CD14-positive monocyte (primary cell): ENCODE measurements around the gene MPZL3. TPM values are rescaled to one million over a fixed set of nuclear protein-coding genes. Genes with fewer than 3 reads are reported as not detected.

Source experiments
- DNase-seq, 3 donors: peaks; one replicate each; pipeline ENCODE4 v3.0.0-alpha.2; 2011 to 2022
- H2AFZ ChIP-seq: 2 replicates; pipeline ENCODE4 v1.6.0; 2012; ENCODE audit warnings: mild to moderate bottlenecking, low read depth, low read length, inconsistent platforms; ENCODE audit not compliant: insufficient read depth, poor library complexity, severe bottlenecking
- H3K27ac ChIP-seq, 2 donors: 1 replicate in 1 of 2; 2 replicates in 1 of 2; pipeline ENCODE4 v1.5.1; 2012 to 2013; ENCODE audit warnings: low read length in 2 of 2, control low read depth in 1 of 2, inconsistent platforms in 1 of 2, low read depth in 1 of 2, mild to moderate bottlenecking in 1 of 2
- H3K27me3 ChIP-seq, 2 donors: one replicate each; pipeline versions ENCODE4 v1.6.0 to v1.6.1; 2011 to 2013; ENCODE audit warnings: low read length in 2 of 2; ENCODE audit not compliant: control insufficient read depth in 2 of 2, insufficient read depth in 2 of 2
- H3K36me3 ChIP-seq, 2 donors: replicated peaks in 1 of 2; 1 replicate in 1 of 2; 2 replicates in 1 of 2; pipeline versions ENCODE4 v1.5.1 to v1.6.1; 2012 to 2013; ENCODE audit warnings: low read length in 2 of 2, control low read depth in 1 of 2, inconsistent platforms in 1 of 2, mild to moderate bottlenecking in 1 of 2; ENCODE audit not compliant: insufficient read depth in 2 of 2, control insufficient read depth in 1 of 2
- H3K4me1 ChIP-seq, 2 donors: 1 replicate in 1 of 2; 2 replicates in 1 of 2; pipeline versions ENCODE4 v1.5.1 to v1.6.1; 2012 to 2013; ENCODE audit warnings: low read length in 2 of 2, control low read depth in 1 of 2, inconsistent platforms in 1 of 2, mild to moderate bottlenecking in 1 of 2, moderate library complexity in 1 of 2; ENCODE audit not compliant: insufficient read depth in 2 of 2, control insufficient read depth in 1 of 2
- H3K4me2 ChIP-seq: replicated peaks from 2 replicates; pipeline ENCODE3; 2012; ENCODE audit warnings: low read length, moderate library complexity, mild to moderate bottlenecking; ENCODE audit not compliant: poor library complexity, severe bottlenecking; ENCODE audit errors: extremely low read depth
- H3K4me3 ChIP-seq, 3 experiments: fragments of 200-600 bp in 1 of 3; sonication (generic) in 1 of 3; replicated peaks in 1 of 3; 1 replicate in 2 of 3; 2 replicates in 1 of 3; pipeline ENCODE4 v1.5.1; 2011 to 2013; ENCODE audit warnings: low read length in 3 of 3, mild to moderate bottlenecking in 3 of 3, control low read depth in 2 of 3, low read depth in 2 of 3, inconsistent platforms in 1 of 3, moderate library complexity in 1 of 3
- H3K79me2 ChIP-seq: 2 replicates; pipeline ENCODE4 v1.6.0; 2012; ENCODE audit warnings: mild to moderate bottlenecking, control low read depth, inconsistent platforms, low read length, moderate library complexity; ENCODE audit not compliant: insufficient read depth
- H3K9ac ChIP-seq: 2 replicates; pipeline ENCODE4 v1.6.0; 2017; ENCODE audit warnings: low read length, mild to moderate bottlenecking; ENCODE audit not compliant: insufficient read depth, poor library complexity, severe bottlenecking
- H3K9me3 ChIP-seq, 2 donors: replicated peaks in 1 of 2; 1 replicate in 1 of 2; 2 replicates in 1 of 2; pipeline versions ENCODE4 v1.5.1 to v1.6.1; 2012 to 2013; ENCODE audit warnings: low read length in 2 of 2, control low read depth in 1 of 2; ENCODE audit not compliant: control insufficient read depth in 1 of 2, insufficient read depth in 1 of 2
- H4K20me1 ChIP-seq: 2 replicates; pipeline ENCODE4 v1.6.0; 2012; ENCODE audit warnings: mild to moderate bottlenecking, low read length, control low read depth, moderate library complexity; ENCODE audit not compliant: insufficient read depth
- H3K27ac Mint-ChIP-seq, 7 donors: one replicate each; pipeline ENCODE4 v1.8.0; 2020; ENCODE audit warnings: mild to moderate bottlenecking in 7 of 7, mixed read lengths in 7 of 7, moderate library complexity in 6 of 7, inconsistent platforms in 2 of 7
- H3K27me3 Mint-ChIP-seq, 3 donors: one replicate each; pipeline ENCODE4 v1.8.0; 2021 to 2022; ENCODE audit warnings: low read depth in 3 of 3, mild to moderate bottlenecking in 3 of 3, mixed read lengths in 3 of 3, moderate library complexity in 3 of 3, inconsistent platforms in 1 of 3
- H3K36me3 Mint-ChIP-seq, 2 donors: one replicate each; pipeline ENCODE4 v1.8.0; 2020; ENCODE audit warnings: mixed read lengths in 2 of 2, inconsistent platforms in 1 of 2, mild to moderate bottlenecking in 1 of 2
- H3K4me1 Mint-ChIP-seq: one replicate; pipeline ENCODE4 v1.8.0; 2020; ENCODE audit warnings: mild to moderate bottlenecking, mixed read lengths
- H3K4me3 Mint-ChIP-seq, 2 donors: one replicate each; pipeline ENCODE4 v1.8.0; 2020; ENCODE audit warnings: mild to moderate bottlenecking in 2 of 2, mixed read lengths in 2 of 2, moderate library complexity in 1 of 2
- H3K9me3 Mint-ChIP-seq, 7 donors: one replicate each; pipeline ENCODE4 v1.8.0; 2020 to 2022; ENCODE audit warnings: mixed read lengths in 7 of 7, mild to moderate bottlenecking in 6 of 7, moderate library complexity in 6 of 7, inconsistent platforms in 2 of 7
- CTCF ChIP-seq: fragments of 200-600 bp; IDR thresholded peaks from one replicate; pipeline ENCODE4 v1.8.0; 2022; ENCODE audit warnings: antibody characterized with exemption, mild to moderate bottlenecking
- WGBS: methylation state at CpG from one replicate; pipeline ENCODE4 v1.1.5; 2013; ENCODE audit warnings: missing lambda C conversion rate; ENCODE audit not compliant: insufficient coverage; 5-methylcytosine and 5-hydroxymethylcytosine counted together
- intact Hi-C, 2 donors: fragments of 100-400 bp; cut with micrococcal nuclease; formaldehyde crosslinking; loops; one replicate each; pipeline versions ENCODE4 v1.15.0 to v1.15.1; 2023
- polyA plus RNA-seq, 3 donors: library from polyadenylated mRNA; depleted of rRNA in 1 of 3; unstranded in 2 of 3; stranded (reverse) in 1 of 3; fragments of 300-500 nt in 2 of 3; fragments of >200 nt in 1 of 3; fragmentation: Illumina TruSeq in 2 of 3; gene quantifications; 1 replicate in 2 of 3; 2 replicates in 1 of 3; pipeline ENCODE4 v1.2.3, GENCODE V29; 2012 to 2021

The MPZL3 gene
- polyA plus RNA-seq, 3 donors = 4.2 to 8.5 (median 8.0) TPM

GRCh38 chr11:118209033-118209432 lies 43.1 kb downstream of the MPZL3 start:
- H3K4me1 Mint-ChIP-seq = peaks cover 85% of the 10 kb centered on the region
- Histone ChIP-seq H3K79me2 (peaks cover 76% of the 10 kb centered on the region), H3K27ac (peak overlapping the region in 1 of 2 donors; percentile 84), H3K9me3 (no peaks in the 10 kb centered on the region), H2AFZ (no peak overlapping the region), H3K36me3 (peaks cover 71 to 76% of the 10 kb centered on the region in 2 donors), H3K4me1 (peaks cover 82 to 91% of the 10 kb centered on the region in 2 donors), H3K4me3 (no peak overlapping the region), H3K27me3 (no peaks in the 10 kb centered on the region), H3K9ac (no peak overlapping the region), H4K20me1 (peaks cover 8% of the 10 kb centered on the region), H3K4me2 (no peak overlapping the region)
- WGBS = 100% methylated on average over 1 of the region's 3 CpGs
- H3K27ac Mint-ChIP-seq = peak overlapping the region in 6 of 7 donors; percentile 6 to 80 (median 68)
- no peak for DNase-seq
- no peak for TF ChIP-seq CTCF
- intact Hi-C loops = loop anchor here in 1 of 2 donors (10.0 kb wide), 1 partner anchor 276 kb away; no protein-coding TSS in a partner anchor
- no peak overlapping the region for H3K4me3 Mint-ChIP-seq
- peaks cover 0 to 1% (median under 1%) of the 10 kb centered on the region in 3 donors for H3K27me3 Mint-ChIP-seq
- peaks cover 0 to 4% (median 0%) of the 10 kb centered on the region in 7 donors for H3K9me3 Mint-ChIP-seq
- peaks cover 51 to 61% of the 10 kb centered on the region in 2 donors for H3K36me3 Mint-ChIP-seq

- H3K9me3 Mint-ChIP-seq = peaks cover 0 to 2% (median 0%) of the 10 kb centered on the region in 7 donors
- WGBS = no CpG with 5 or more reads among the region's 2 CpGs
- peaks cover 84 to 89% of the 10 kb centered on the region in 2 donors for H3K36me3 ChIP-seq
- H3K27me3 Mint-ChIP-seq = no peaks in the 10 kb centered on the region
- peaks cover 20% of the 10 kb centered on the region for H4K20me1 ChIP-seq
- H3K4me1 Mint-ChIP-seq = peaks cover 65% of the 10 kb centered on the region
- H3K4me3 Mint-ChIP-seq = peak overlapping the region in 1 of 2 donors; percentile 46
- H3K27me3 ChIP-seq = no peaks in the 10 kb centered on the region
- H3K9ac ChIP-seq = peak overlapping the region; percentile 42
- no peak for TF ChIP-seq CTCF
- H3K79me2 ChIP-seq = peaks cover 62% of the 10 kb centered on the region
- peak overlapping the region; percentile 65 for H3K4me2 ChIP-seq
- H2AFZ ChIP-seq = no peak overlapping the region
- H3K4me1 ChIP-seq = peaks cover 63 to 72% of the 10 kb centered on the region in 2 donors
- H3K27ac Mint-ChIP-seq = peak overlapping the region; percentile 81 to 95 (median 93)
- no peak for DNase-seq
- peak overlapping the region in 1 of 2 donors; percentile 84 for H3K27ac ChIP-seq
- H3K36me3 Mint-ChIP-seq = peaks cover 42 to 43% of the 10 kb centered on the region in 2 donors
- H3K9me3 ChIP-seq = no peaks in the 10 kb centered on the region
- H3K4me3 ChIP-seq = peak overlapping the region in 1 of 3 experiments; percentile 60
- intact Hi-C loops = loop anchor here in 1 of 2 donors (10.0 kb wide), 1 partner anchor 278 kb away; no protein-coding TSS in a partner anchor
Measured at GRCh38 chr11:118207079-118207478, 45.1 kb downstream of the MPZL3 start.
